ACC112 (cell line): Measurements from ENCODE around the gene PRR29.

Source experiments
- H2AFZ ChIP-seq: fragments of 200-600 bp; sonication (generic); one replicate; pipeline ENCODE4 v1.6.0; 2017; ENCODE audit warnings: antibody characterized with exemption, low read length; ENCODE audit not compliant: unreplicated experiment
- H3K27ac ChIP-seq: fragments of 200-600 bp; sonication (generic); 2 replicates; pipeline ENCODE4 v1.5.1; 2014; ENCODE audit warnings: low read depth, mild to moderate bottlenecking, antibody characterized with exemption, low read length, moderate library complexity
- H3K27me3 ChIP-seq: fragments of 200-600 bp; sonication (generic); 2 replicates; pipeline ENCODE4 v1.6.1; 2014; ENCODE audit warnings: mild to moderate bottlenecking, antibody characterized with exemption, low read length, moderate library complexity, mixed read lengths; ENCODE audit not compliant: insufficient read depth
- H3K36me3 ChIP-seq: fragments of 200-600 bp; sonication (generic); 2 replicates; pipeline ENCODE4 v1.6.1; 2016; ENCODE audit warnings: mild to moderate bottlenecking, antibody characterized with exemption, low read length, moderate library complexity, mixed read lengths; ENCODE audit not compliant: insufficient read depth
- H3K4me1 ChIP-seq: fragments of 200-600 bp; sonication (generic); one replicate; pipeline ENCODE4 v1.6.1; 2016; ENCODE audit warnings: low read length, mixed read lengths; ENCODE audit not compliant: insufficient read depth, unreplicated experiment, control insufficient read depth
- H3K4me3 ChIP-seq: fragments of 200-600 bp; sonication (generic); 2 replicates; pipeline ENCODE4 v1.5.1; 2014; ENCODE audit warnings: mild to moderate bottlenecking, low read depth, low read length
- H3K79me2 ChIP-seq: fragments of 200-600 bp; sonication (generic); one replicate; pipeline ENCODE4 v1.6.0; 2016; ENCODE audit warnings: low read length; ENCODE audit not compliant: control insufficient read depth, unreplicated experiment, insufficient read depth

Gene PRR29

GRCh38 chr17:63998721-63999679 is 849 bp downstream of the PRR29 start:
- no peaks in the 10 kb centered on the region for H3K79me2 ChIP-seq
- H3K36me3 ChIP-seq = no peaks in the 10 kb centered on the region
- H3K27me3 ChIP-seq = peaks cover 17% of the 10 kb centered on the region; the same call in 1 of the 2 replicates
- peak overlapping the region; percentile 51 for H2AFZ ChIP-seq
- H3K27ac ChIP-seq = no peak overlapping the region
- peaks cover 13% of the 10 kb centered on the region for H3K4me1 ChIP-seq
- H3K4me3 ChIP-seq = peak overlapping the region; percentile 79

DNA sequence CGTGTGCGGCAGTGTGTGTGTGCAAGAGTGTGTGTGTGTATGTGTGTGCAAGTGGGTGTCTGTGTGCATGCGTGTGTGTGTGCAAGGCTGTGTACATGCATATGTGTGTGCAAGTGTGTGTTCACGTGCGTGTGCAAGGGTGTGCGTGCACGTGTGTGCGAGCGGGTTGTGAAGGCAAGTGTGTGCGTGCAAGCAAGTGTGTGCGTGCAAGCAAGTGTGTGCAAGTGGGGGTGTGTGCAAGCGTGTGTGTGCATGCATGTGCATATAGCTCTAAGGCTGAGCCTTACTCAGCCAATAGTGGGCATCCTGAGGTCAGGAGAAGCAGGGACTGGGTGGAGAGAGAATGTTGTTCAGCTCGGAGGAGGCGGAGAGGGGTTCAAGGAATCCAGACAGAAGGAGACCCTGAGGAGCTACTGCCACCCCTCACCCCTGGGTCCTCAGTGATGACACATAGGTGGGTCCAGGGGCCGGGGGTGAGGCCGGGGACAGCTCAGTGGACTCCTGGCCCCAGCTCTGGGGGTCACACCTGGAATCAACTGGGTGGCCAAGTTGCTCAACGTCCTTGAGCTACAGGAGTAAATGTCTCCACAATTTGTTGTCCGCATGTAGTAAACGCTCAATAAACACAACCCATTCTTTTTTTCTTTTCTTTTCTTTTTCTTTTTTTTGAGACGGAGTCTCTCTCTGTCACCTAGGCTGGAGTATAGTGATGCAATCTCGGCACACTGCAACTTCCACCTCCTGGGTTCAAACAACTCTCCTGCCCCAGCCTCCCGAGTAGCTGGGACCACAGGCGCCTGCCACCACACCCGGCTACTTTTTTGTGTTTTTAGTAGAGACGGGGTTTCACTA is 1.8 kb downstream of the PRR29 start:
- no peak overlapping the region for H3K27ac ChIP-seq
- H3K79me2 ChIP-seq = no peaks in the 10 kb centered on the region
- no peaks in the 10 kb centered on the region for H3K36me3 ChIP-seq
- H3K27me3 ChIP-seq = peaks cover 13% of the 10 kb centered on the region; the same call in 1 of the 2 replicates
- H3K4me3 ChIP-seq = no peak overlapping the region
- no peak overlapping the region for H2AFZ ChIP-seq
- peaks cover 13% of the 10 kb centered on the region for H3K4me1 ChIP-seq

DNA sequence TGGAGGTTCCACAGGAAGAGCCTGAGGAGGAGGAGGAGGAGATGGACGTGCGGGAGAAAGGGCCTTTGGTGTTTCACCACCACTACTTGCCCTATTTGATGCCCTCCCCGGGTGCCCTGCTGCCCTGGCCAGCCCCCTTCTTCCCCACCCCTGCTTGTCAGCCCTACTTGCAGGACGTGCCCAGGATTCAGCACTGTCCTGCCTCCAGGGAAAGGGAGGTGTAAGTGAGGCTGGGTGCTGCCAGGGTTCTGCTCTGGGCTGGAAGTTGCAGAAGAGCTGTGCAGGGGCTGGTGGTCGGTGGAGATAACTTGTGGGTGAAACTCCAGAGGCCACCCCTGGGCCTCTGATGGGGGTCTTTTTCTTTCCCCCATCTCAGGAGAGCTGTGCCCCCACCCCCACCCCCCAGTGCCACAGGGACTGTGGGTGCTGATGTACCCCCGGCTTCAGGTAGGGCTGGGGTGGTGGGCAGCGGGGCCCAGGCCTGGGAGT is 3.0 kb downstream of the PRR29 start:
- H3K79me2 ChIP-seq = no peaks in the 10 kb centered on the region
- no peak overlapping the region for H3K4me3 ChIP-seq
- H3K27me3 ChIP-seq = peaks cover 13% of the 10 kb centered on the region; the same call in 1 of the 2 replicates
- H3K36me3 ChIP-seq = no peaks in the 10 kb centered on the region
- H2AFZ ChIP-seq = no peak overlapping the region
- peaks cover 21% of the 10 kb centered on the region for H3K4me1 ChIP-seq
- H3K27ac ChIP-seq = no peak overlapping the region

DNA sequence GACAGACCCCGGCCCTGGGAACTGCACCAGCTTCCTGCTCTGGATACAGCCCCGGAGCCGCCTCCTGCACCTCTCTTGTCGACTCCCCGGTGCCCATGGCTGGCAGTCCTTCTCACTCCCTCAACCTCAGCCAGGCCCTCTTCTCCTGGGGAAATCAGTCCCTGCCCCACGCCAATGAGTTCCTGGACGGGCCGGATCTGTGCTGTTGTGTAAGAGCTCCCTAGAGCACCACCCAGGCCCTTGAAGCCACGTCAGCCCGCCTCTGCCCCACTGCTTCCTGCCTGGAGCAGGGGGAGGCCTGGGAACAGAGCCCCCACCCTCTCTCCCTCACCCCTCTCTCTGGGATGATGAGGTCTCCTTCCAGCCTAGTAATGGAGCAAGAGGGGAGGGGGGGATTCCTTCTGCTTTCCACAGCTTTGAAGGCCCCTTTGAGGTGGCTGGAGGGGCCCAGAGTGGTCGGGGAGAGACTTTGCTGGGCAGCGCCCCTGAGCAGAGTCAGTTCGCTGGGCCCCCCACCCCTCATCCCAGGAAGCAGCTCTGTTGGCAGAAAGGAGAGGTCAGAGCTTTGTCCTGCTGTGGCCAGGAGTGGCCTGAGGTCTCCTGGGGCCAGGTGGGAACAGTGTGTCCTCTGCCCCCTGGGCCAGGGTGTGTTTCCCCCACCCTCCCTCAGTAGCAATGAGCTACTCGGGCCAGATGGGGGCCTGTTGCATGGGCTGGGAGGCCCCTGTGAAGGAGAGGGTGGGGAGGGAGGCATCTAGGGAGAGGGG is 3.8 kb downstream of the PRR29 start:
- Histone ChIP-seq H3K27me3 (peaks cover 11% of the 10 kb centered on the region; the same call in 1 of the 2 replicates), H2AFZ (no peak overlapping the region), H3K4me3 (no peak overlapping the region), H3K36me3 (no peaks in the 10 kb centered on the region), H3K79me2 (no peaks in the 10 kb centered on the region), H3K27ac (peak overlapping the region; percentile 55), H3K4me1 (peaks cover 29% of the 10 kb centered on the region)

DNA sequence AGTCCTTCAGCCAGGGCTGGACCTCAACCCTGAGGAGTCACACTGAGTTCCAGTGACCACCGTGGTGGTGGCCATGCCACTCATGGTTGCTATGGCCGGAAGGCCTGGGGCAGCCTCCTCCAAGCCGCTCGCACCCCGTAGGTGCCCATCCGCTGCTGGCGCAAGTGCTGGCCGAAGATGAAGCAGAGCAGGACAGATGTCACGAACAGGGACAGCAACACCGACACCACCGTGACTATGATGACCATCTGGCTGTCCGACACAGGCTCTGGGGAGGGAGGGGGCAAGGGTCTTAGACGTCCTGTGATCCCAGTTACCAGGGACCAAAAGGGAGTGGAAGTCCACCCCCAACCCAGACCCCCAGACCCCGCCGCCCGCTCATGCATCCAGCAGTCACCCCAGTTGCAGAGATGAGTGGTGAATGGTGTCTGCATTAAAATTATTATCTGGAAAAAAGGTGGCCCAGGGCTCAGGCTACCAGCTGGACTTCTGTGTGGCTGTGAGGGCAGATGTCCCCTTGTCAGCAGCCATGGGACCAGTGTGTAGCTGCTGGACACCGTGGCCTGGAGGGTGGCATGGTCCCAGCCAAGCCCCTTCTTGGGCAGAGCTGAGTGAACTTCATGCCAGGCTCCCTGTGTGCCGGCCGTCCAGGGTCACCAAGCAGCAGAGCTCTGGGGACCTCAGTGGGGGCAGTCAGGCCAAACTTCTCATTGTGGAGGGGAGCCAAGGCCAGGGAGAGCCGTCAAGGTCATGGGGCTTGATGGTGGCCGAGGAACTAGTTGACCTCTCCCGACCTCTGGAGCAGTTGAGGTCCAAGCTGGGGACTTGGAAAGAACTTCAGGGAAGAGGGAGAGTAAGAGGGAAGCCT is 4.7 kb downstream of the PRR29 start:
- Histone ChIP-seq H3K27ac (no peak overlapping the region), H3K36me3 (no peaks in the 10 kb centered on the region)

GRCh38 chr17:64003526-64004121 is 5.5 kb downstream of the PRR29 start:
- Histone ChIP-seq H3K27ac (no peak overlapping the region), H3K79me2 (no peaks in the 10 kb centered on the region)

More for the DNA sequence above, 4.7 kb downstream of the PRR29 start:
- Histone ChIP-seq H3K4me1 (peaks cover 37% of the 10 kb centered on the region), H2AFZ (no peak overlapping the region), H3K27me3 (peaks cover 2% of the 10 kb centered on the region; the same call in 1 of the 2 replicates), H3K79me2 (no peaks in the 10 kb centered on the region), H3K4me3 (no peak overlapping the region)

DNA sequence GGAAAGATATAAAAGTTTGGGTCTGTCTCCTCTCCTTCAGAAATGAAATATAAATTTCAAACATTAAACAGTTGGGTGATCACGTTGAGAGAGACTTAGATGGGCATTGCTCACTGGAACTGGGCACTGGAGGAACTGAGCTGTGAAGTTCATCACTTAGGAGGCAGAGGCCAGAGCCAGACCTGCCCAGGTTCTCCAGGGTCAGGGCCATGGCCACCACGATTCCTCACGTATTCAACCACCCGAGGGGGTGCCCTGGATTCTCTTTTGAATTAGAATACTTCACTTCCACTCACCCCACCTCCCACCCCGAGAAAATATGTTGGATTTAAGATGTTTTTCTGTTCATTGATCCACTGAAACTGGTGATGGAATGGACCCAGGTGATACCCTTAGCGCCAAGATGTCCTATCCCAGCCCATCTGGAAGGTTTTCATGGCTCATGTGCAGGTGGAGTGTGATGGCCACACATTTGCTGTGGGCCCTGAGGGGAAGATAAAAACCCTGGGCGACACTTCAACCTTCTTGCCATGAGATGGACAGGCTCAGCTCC is 6.1 kb downstream of the PRR29 start:
- Histone ChIP-seq H3K27me3 (no peaks in the 10 kb centered on the region), H3K27ac (no peak overlapping the region), H2AFZ (no peak overlapping the region), H3K36me3 (no peaks in the 10 kb centered on the region), H3K79me2 (no peaks in the 10 kb centered on the region), H3K4me3 (no peak overlapping the region), H3K4me1 (peaks cover 49% of the 10 kb centered on the region)

More at GRCh38 chr17:64003526-64004121, 5.5 kb downstream of the PRR29 start:
- Histone ChIP-seq H3K27me3 (no peaks in the 10 kb centered on the region), H3K4me1 (peaks cover 42% of the 10 kb centered on the region), H3K36me3 (no peaks in the 10 kb centered on the region), H3K4me3 (no peak overlapping the region), H2AFZ (no peak overlapping the region)

- H3K4me3 ChIP-seq = peak overlapping the region; percentile 44; the same call in 1 of the 2 replicates
- H2AFZ ChIP-seq = no peak overlapping the region
- peaks cover 57% of the 10 kb centered on the region for H3K4me1 ChIP-seq
- no peaks in the 10 kb centered on the region for H3K27me3 ChIP-seq
- H3K36me3 ChIP-seq = no peaks in the 10 kb centered on the region
- no peaks in the 10 kb centered on the region for H3K79me2 ChIP-seq
- no peak overlapping the region for H3K27ac ChIP-seq
These were observed 7.0 kb downstream of the PRR29 start for GRCh38 chr17:64004903-64005733.
